ENCODE results near the gene TSFM. TPM values are rescaled to one million over a fixed set of nuclear protein-coding genes. Genes with fewer than 3 reads are reported as not detected.

Gene TSFM
- total and polyA plus RNA-seq, 11 donors = 37.6 to 80.8 (median 45.4) TPM

DNA sequence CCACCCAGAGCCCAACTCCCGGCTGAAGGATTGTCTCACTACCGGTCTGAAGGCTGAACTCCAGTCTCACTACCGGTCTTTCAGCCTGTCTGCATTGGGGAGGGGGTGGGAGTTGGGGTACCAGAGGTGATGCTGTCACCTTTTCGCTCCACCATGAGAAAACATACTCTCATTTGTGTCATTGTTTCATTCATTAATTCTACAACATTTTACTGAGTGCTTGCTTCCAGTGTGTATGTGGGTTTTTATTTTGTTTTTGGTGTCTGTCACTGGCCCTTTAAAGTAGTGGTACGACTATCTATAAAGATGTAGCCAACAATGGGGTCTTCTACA lies 30.0 kb upstream of the TSFM start:
- no peak for ATAC-seq
- H3K27ac ChIP-seq = peak overlapping the region in 11 of 12 donors; percentile 42 to 95 (median 57)
- 2 to 3% (median 2%) methylated on average over 5 of the region's 5 CpGs for WGBS, 4 donors
- H3K4me1 ChIP-seq = peaks cover 0 to 54% (median 33%) of the 10 kb centered on the region in 12 donors
- H3K9me3 ChIP-seq = no peaks in the 10 kb centered on the region
- intact Hi-C loops (cut with DNase I) = loop anchor here in 2 of 10 donors (1.0 to 5.0 kb wide), 2 partner anchors 20 to 60 kb away; partner anchors contain the start of genes EEF1AKMT3 (in 1 of the 2), METTL1 (in 1 of the 2) and OS9 (in 1 of the 2)
- no peaks in the 10 kb centered on the region for H3K27me3 ChIP-seq
- no peak for DNase-seq
- H3K4me3 ChIP-seq = peak overlapping the region in 9 of 12 donors; percentile 63 to 89 (median 77)
- TF ChIP-seq, protein P1, sequence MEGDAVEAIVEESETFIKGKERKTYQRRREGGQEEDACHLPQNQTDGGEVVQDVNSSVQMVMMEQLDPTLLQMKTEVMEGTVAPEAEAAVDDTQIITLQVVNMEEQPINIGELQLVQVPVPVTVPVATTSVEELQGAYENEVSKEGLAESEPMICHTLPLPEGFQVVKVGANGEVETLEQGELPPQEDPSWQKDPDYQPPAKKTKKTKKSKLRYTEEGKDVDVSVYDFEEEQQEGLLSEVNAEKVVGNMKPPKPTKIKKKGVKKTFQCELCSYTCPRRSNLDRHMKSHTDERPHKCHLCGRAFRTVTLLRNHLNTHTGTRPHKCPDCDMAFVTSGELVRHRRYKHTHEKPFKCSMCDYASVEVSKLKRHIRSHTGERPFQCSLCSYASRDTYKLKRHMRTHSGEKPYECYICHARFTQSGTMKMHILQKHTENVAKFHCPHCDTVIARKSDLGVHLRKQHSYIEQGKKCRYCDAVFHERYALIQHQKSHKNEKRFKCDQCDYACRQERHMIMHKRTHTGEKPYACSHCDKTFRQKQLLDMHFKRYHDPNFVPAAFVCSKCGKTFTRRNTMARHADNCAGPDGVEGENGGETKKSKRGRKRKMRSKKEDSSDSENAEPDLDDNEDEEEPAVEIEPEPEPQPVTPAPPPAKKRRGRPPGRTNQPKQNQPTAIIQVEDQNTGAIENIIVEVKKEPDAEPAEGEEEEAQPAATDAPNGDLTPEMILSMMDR (IDR thresholded peaks at IDR 0.05) = no peak
- no peak for TF ChIP-seq POLR2A (IDR thresholded peaks at IDR 0.05)
- H3K36me3 ChIP-seq = peaks cover 0 to 40% (median 33%) of the 10 kb centered on the region in 9 donors

DNA sequence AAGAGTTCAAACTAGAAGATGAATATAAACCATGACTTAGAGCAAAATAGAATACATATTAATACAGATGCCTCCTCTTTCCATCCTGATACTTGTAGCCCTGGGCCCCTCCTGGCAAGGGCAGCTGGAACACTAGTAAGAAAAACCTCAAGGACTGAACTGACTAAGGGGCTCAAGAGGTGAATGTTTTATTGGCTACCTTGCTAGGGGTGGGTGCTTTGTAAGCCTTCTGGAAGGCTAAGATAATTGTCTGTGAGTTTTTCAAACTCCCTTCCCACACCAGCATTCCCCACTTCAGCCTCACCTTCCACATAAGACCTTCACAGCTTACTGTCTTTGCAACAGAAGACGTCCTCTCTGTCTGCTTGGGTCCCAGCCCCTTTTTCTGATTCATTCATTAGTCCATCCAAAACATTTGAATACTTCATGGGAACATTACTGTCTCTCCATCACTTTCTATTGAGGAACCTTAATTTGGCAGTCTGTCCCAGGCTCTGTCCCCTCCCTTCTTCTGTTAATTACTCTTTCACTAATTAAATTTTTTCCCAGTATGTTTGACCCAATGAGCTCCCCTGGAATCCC lies 28.7 kb upstream of the TSFM start:
- 19 to 38% (median 26%) methylated on average over 1 of the region's 1 CpG for WGBS, 4 donors
- intact Hi-C loops (cut with DNase I) = loop anchor here in 1 of 10 donors (5.0 kb wide), 1 partner anchor 62 kb away; the partner anchor contains the start of gene OS9
- no peaks in the 10 kb centered on the region for H3K27me3 ChIP-seq
- H3K27ac ChIP-seq = peak overlapping the region in 1 of 12 donors; percentile 27
- DNase-seq (no peak), ATAC-seq (no peak)
- peaks cover 0 to 40% (median 31%) of the 10 kb centered on the region in 9 donors for H3K36me3 ChIP-seq
- TF ChIP-seq POLR2A (IDR thresholded peaks at IDR 0.05) = no peak
- TF ChIP-seq, protein P1 (IDR thresholded peaks at IDR 0.05) = no peak
- H3K4me1 ChIP-seq = peaks cover 0 to 54% (median 33%) of the 10 kb centered on the region in 12 donors
- peak overlapping the region in 3 of 12 donors; percentile 69 to 87 (median 83) for H3K4me3 ChIP-seq
- H3K9me3 ChIP-seq = no peaks in the 10 kb centered on the region

DNA sequence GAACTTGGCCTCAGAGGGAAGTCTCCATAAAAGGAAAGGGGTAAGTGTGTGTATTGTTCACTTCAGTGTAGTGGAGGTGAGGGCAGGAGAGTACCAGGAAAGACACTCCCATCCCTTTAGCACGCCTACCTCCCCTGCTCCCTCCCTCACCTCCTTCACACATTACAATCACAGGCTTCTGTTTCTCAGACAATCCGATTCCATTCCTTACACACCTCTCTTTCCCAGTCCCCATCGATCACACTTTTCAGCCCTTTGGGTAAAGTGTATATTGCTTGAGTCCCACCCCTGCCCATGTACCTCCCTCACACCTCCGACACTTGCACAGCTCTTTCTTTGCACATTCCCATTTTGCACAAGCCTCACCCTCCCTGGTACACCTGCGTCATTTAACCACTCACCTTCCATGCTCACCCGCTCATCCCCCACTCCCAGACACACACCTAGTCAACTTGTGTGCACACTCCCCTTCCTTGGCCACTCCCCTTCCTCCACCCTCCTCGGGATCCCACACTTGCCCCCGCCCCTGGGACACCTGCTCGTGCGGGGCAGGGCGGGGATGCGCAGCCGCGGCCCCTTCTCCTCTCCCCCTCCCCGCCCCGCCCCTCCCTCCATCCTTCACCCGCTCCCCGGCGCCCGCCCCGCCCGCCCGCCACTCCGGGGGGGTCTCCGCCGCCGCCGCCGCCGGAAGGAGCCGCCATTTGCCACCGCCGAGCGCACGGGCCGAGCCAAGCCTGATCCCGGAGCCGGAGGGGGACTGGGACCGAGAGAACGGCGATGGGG lies 28.0 kb upstream of the TSFM start, which contains the start of gene MARCHF9:
Gene MARCHF9, plus strand, starts transcription at position 693 of the 783 bp plus-strand sequence. CDS start 426 bp downstream, outside the sequence.
- WGBS, 4 donors = 0 to 3% (median 1%) methylated on average over 17 to 41 of the region's 41 CpGs
- Histone ChIP-seq H3K27me3 (no peaks in the 10 kb centered on the region), H3K9me3 (no peaks in the 10 kb centered on the region), H3K27ac (peak within 1 kb of the TSS in 10 of 12 donors; percentile 18 to 79 (median 54)), H3K36me3 (peaks cover 0 to 36% (median 28%) of the 10 kb centered on the region in 9 donors), H3K4me1 (peaks cover 0 to 54% (median 33%) of the 10 kb centered on the region in 12 donors), H3K4me3 (peak within 1 kb of the TSS; percentile 64 to 97 (median 72))
- intact Hi-C loops (cut with DNase I) = loop anchor here in 1 of 10 donors (5.0 kb wide), 1 partner anchor 62 kb away; the partner anchor contains the start of gene OS9
- TF ChIP-seq, protein P1 (IDR thresholded peaks at IDR 0.05) = no peak
- TF ChIP-seq POLR2A (IDR thresholded peaks at IDR 0.05) = no peak
- peak in 1 of 4 donors; percentile 3 for ATAC-seq
- DNase-seq = peak; percentile 56 to 77 (median 62)

DNA sequence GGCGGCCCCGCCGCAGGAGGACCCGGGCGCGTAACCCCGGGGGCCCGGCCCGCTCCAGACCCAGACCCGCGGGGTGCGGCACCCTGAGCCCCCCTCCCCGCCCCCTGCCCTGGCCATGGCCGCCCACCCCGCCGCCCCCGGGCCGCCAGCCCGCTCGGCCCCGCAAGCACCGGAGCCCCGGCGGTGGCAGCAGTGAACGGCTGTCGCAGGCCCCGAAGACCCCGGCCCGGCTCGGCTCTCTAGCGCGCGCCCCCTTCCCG lies 27.5 kb upstream of the TSFM start:
- no peak for DNase-seq
- no peak for ATAC-seq
- H3K36me3 ChIP-seq = peaks cover 0 to 31% (median 23%) of the 10 kb centered on the region in 9 donors
- 0 to 3% (median 0%) methylated on average over 9 to 34 of the region's 34 CpGs for WGBS, 4 donors
- intact Hi-C loops (cut with DNase I) = no loop called here
- peak overlapping the region; percentile 64 to 97 (median 72) for H3K4me3 ChIP-seq
- H3K9me3 ChIP-seq = no peaks in the 10 kb centered on the region
- H3K27me3 ChIP-seq = no peaks in the 10 kb centered on the region
- TF ChIP-seq, protein P1 (IDR thresholded peaks at IDR 0.05) = no peak
- no peak for TF ChIP-seq POLR2A (IDR thresholded peaks at IDR 0.05)
- H3K4me1 ChIP-seq = peaks cover 0 to 54% (median 33%) of the 10 kb centered on the region in 12 donors
- peak overlapping the region in 10 of 12 donors; percentile 18 to 79 (median 54) for H3K27ac ChIP-seq
